HepG2 (cell line): ENCODE results near the gene PCSK7. TPM values are rescaled to one million over a fixed set of nuclear protein-coding genes. Genes with fewer than 3 reads are reported as not detected.

Source experiments
- ELF3 ChIP-seq: IDR thresholded peaks from 2 replicates; pipeline ENCODE4 v1.6.1; 2016; ENCODE audit warnings: missing genetic modification reagents, missing compliant biosample characterization
- GLI4 ChIP-seq: sonication (generic); formaldehyde crosslinking; IDR thresholded peaks from 2 replicates; pipeline ENCODE4 v1.5.1; 2020; ENCODE audit warnings: missing genetic modification reagents, mild to moderate bottlenecking, moderate library complexity, borderline replicate concordance
- HBP1 ChIP-seq: IDR thresholded peaks from 2 replicates; pipeline ENCODE4 v1.6.1; 2016; ENCODE audit warnings: low read depth, control low read depth
- HIC2 ChIP-seq: sonication (generic); formaldehyde crosslinking; IDR thresholded peaks from 2 replicates; pipeline ENCODE4 v1.9.0; 2022; ENCODE audit warnings: low read depth, missing genetic modification reagents
- HNF4G ChIP-seq, 2 experiments: sonication (generic) in 1 of 2; formaldehyde crosslinking in 1 of 2; IDR thresholded peaks; 2 replicates each; pipeline versions ENCODE4 v1.4.0 to v1.6.1; 2011 to 2020; ENCODE audit warnings: borderline replicate concordance in 2 of 2, low read depth in 2 of 2, mild to moderate bottlenecking in 2 of 2, low read length in 1 of 2, missing genetic modification reagents in 1 of 2, moderate library complexity in 1 of 2
- SCMH1 ChIP-seq: sonication (generic); formaldehyde crosslinking; IDR thresholded peaks from 2 replicates; pipeline ENCODE4 v1.9.0; 2021; ENCODE audit warnings: missing genetic modification reagents, mild to moderate bottlenecking, borderline replicate concordance
- ZFP36 ChIP-seq: fragments of 150-350 bp; IDR thresholded peaks from 2 replicates; pipeline ENCODE4 v1.6.1; 2018; ENCODE audit warnings: borderline replicate concordance, low read length, low read depth; ENCODE audit not compliant: partially characterized antibody
- ZGPAT ChIP-seq: IDR thresholded peaks from 2 replicates; pipeline ENCODE4 v1.6.1; 2016; ENCODE audit warnings: mild to moderate bottlenecking
- ZMYM2 ChIP-seq: sonication (generic); formaldehyde crosslinking; IDR thresholded peaks from 2 replicates; pipeline ENCODE4 v1.8.0; 2022; ENCODE audit warnings: mild to moderate bottlenecking, missing genetic modification reagents
- ZNF136 ChIP-seq: sonication (generic); formaldehyde crosslinking; IDR thresholded peaks from 2 replicates; pipeline ENCODE4 v1.8.1; 2022; ENCODE audit warnings: low read depth, mild to moderate bottlenecking, moderate library complexity, missing genetic modification reagents
- ZNF232 ChIP-seq: sonication (generic); formaldehyde crosslinking; IDR thresholded peaks from 2 replicates; pipeline ENCODE4 v1.4.0; 2020; ENCODE audit warnings: missing genetic modification reagents, borderline replicate concordance
- ZNF318 ChIP-seq: sonication (generic); formaldehyde crosslinking; IDR thresholded peaks from 2 replicates; pipeline ENCODE4 v1.4.0; 2020; ENCODE audit warnings: mild to moderate bottlenecking, missing genetic modification reagents
- ZNF326 ChIP-seq: sonication (generic); formaldehyde crosslinking; IDR thresholded peaks from 2 replicates; pipeline ENCODE4 v1.4.0; 2020; ENCODE audit warnings: missing genetic modification reagents, borderline replicate concordance
- ZNF589 ChIP-seq: sonication (generic); formaldehyde crosslinking; conservative IDR thresholded peaks from 2 replicates; pipeline ENCODE4 v1.8.0; 2022; ENCODE audit warnings: mild to moderate bottlenecking, moderate library complexity, missing genetic modification reagents
- polyA plus RNA-seq, 8 experiments: library from polyadenylated mRNA; depleted of rRNA in 3 of 8; stranded (reverse) in 7 of 8; unstranded in 1 of 8; fragments of >200 nt; fragmentation: Illumina TruSeq in 4 of 8; extraction: Trizol in 4 of 8; gene quantifications; 2 replicates each; pipeline versions ENCODE4 v1.2.1 to v1.2.3, GENCODE V29; 2011 to 2016; ENCODE audit warnings: low read depth in 4 of 8, missing spikeins in 1 of 8, mixed read lengths in 1 of 8; ENCODE audit not compliant: insufficient read depth in 1 of 8
- total RNA-seq, 5 experiments: library from RNA; depleted of rRNA; stranded (reverse); fragments of >200 nt; fragmentation: Illumina TruSeq; extraction: Trizol; gene quantifications; 2 replicates each; pipeline ENCODE4 v1.2.3, GENCODE V29; 2016; ENCODE audit warnings: low read depth in 1 of 5

The PCSK7 gene
- total and polyA plus RNA-seq, 2 of the 13 experiments (the other 11 are each of a cell fraction or from before 2014, with no cell fraction given) = 13.4 to 13.8 TPM

- no peak; the same call in 1 of the 2 replicates for TF ChIP-seq GLI4 (CRISPR knock-in tag)
- no peak for TF ChIP-seq SCMH1
- 0 out of 2 replicates have a peak, but pooled peaks have one; percentile 21 for TF ChIP-seq ZNF232
- no peak for TF ChIP-seq ZMYM2 (CRISPR knock-in tag)
- TF ChIP-seq ZNF589 (CRISPR knock-in tag) = no peak
- no peak; the same call in 1 of the 2 replicates for TF ChIP-seq ELF3 (CRISPR knock-in tag)
- TF ChIP-seq ZFP36 = no peak
- TF ChIP-seq HIC2 = no peak
- TF ChIP-seq HNF4G (IDR thresholded peaks at IDR 0.05; ENCODE audit: borderline replicate concordance, low read depth, low read length) = no peak
- no peak for TF ChIP-seq HNF4G (CRISPR knock-in tag; IDR thresholded peaks at IDR 0.05; ENCODE audit: borderline replicate concordance, low read depth)
- peak; percentile 61; the same call in 1 of the 2 replicates for TF ChIP-seq ZGPAT (CRISPR knock-in tag)
- no peak for TF ChIP-seq HBP1 (CRISPR knock-in tag)
- TF ChIP-seq ZNF318 = no peak
- TF ChIP-seq ZNF136 (CRISPR knock-in tag) = no peak
- TF ChIP-seq ZNF326 (CRISPR knock-in tag) = no peak
These were observed 53.5 kb downstream of the PCSK7 start, which contains the start of gene SIDT2 (continued) for GRCh38 chr11:117178210-117179034.
